ENCODE results near the gene NME1. TPM values are rescaled to one million over a fixed set of nuclear protein-coding genes. Genes with fewer than 3 reads are reported as not detected.
"Not testable (repeated sequence)": the region's sequence is repeated elsewhere in the genome, so short reads cannot be mapped to it uniquely, and the experiment has no call there.

The NME1 gene
- polyA plus RNA-seq (ENCODE audit: insufficient read length in 12 of 12), result 10 to 100 TPM in 11 of 12 donors, not detected in 1; 45.2 to 66.7 (median 55.0) TPM
- long read RNA-seq, donor 1, transcript NME1-203 (5 exons, 940 nt), result major isoform, 55 of 57 reads
- long read RNA-seq, donor 1, partial matches to known transcripts, result 0 of 57 reads
- long read RNA-seq, donor 1, other reads (novel, unspliced or antisense), result 0 of 57 reads
- long read RNA-seq, donor 2, transcript NME1-203 (5 exons, 940 nt), result major isoform, 87 of 110 reads
- long read RNA-seq, donor 2, partial matches to known transcripts, result 20 of 110 reads
- long read RNA-seq, donor 2, other reads (novel, unspliced or antisense), result 0 of 110 reads
- long read RNA-seq, donor 3, transcript NME1-203 (5 exons, 940 nt), result major isoform, 42 of 51 reads
- long read RNA-seq, donor 3, partial matches to known transcripts, result 7 of 51 reads
- long read RNA-seq, donor 3, other reads (novel, unspliced or antisense), result 0 of 51 reads
- long read RNA-seq, donor 4, transcript NME1-203 (5 exons, 940 nt), result major isoform, 24 of 26 reads
- long read RNA-seq, donor 4, partial matches to known transcripts, result 0 of 26 reads
- long read RNA-seq, donor 4, other reads (novel, unspliced or antisense), result 0 of 26 reads
- long read RNA-seq, donor 5, transcript NME1-203 (5 exons, 940 nt), result major isoform, 103 of 113 reads
- long read RNA-seq, donor 5, partial matches to known transcripts, result 8 of 113 reads
- long read RNA-seq, donor 5, other reads (novel, unspliced or antisense), result 0 of 113 reads
- long read RNA-seq, donor 6, transcript NME1-203 (5 exons, 940 nt), result major isoform, 50 of 58 reads
- long read RNA-seq, donor 6, partial matches to known transcripts, result 6 of 58 reads
- long read RNA-seq, donor 6, other reads (novel, unspliced or antisense), result 0 of 58 reads
- long read RNA-seq, donor 7, transcript NME1-203 (5 exons, 940 nt), result major isoform, 54 of 55 reads
- long read RNA-seq, donor 7, partial matches to known transcripts, result 0 of 55 reads
- long read RNA-seq, donor 7, other reads (novel, unspliced or antisense), result 0 of 55 reads
- long read RNA-seq, donor 8, transcript NME1-203 (5 exons, 940 nt), result major isoform, 72 of 79 reads
- long read RNA-seq, donor 8, partial matches to known transcripts, result 5 of 79 reads
- long read RNA-seq, donor 8, other reads (novel, unspliced or antisense), result 0 of 79 reads
- long read RNA-seq, donor 9, transcript NME1-203 (5 exons, 940 nt), result major isoform, 75 of 81 reads
- long read RNA-seq, donor 9, partial matches to known transcripts, result 6 of 81 reads
- long read RNA-seq, donor 9, other reads (novel, unspliced or antisense), result 0 of 81 reads
- long read RNA-seq, donor 10, transcript NME1-203 (5 exons, 940 nt), result major isoform, 53 of 63 reads
- long read RNA-seq, donor 10, partial matches to known transcripts, result 6 of 63 reads
- long read RNA-seq, donor 10, other reads (novel, unspliced or antisense), result 0 of 63 reads
- long read RNA-seq, donor 11, transcript NME1-203 (5 exons, 940 nt), result major isoform, 99 of 118 reads
- long read RNA-seq, donor 11, partial matches to known transcripts, result 13 of 118 reads
- long read RNA-seq, donor 11, other reads (novel, unspliced or antisense), result 0 of 118 reads

- peak; percentile 99 for DNase-seq
Observed at GRCh38 chr17:51153210-51154072, at the start of gene NME1. NME1 (plus strand) TSS chr17:51153559; CDS start chr17:51155655, 2,096 bp downstream.

- no peak for DNase-seq
Observed at GRCh38 chr17:51107778-51108177, 45.6 kb upstream of the NME1 start.

GRCh38 chr17:51112303-51113222 lies 40.8 kb upstream of the NME1 start:
- DNase-seq, result not testable (repeated sequence)

GRCh38 chr17:51115179-51115578 lies 38.2 kb upstream of the NME1 start:
- no peak for DNase-seq

GRCh38 chr17:51118330-51119195 lies 34.8 kb upstream of the NME1 start:
- no peak for DNase-seq

DNA sequence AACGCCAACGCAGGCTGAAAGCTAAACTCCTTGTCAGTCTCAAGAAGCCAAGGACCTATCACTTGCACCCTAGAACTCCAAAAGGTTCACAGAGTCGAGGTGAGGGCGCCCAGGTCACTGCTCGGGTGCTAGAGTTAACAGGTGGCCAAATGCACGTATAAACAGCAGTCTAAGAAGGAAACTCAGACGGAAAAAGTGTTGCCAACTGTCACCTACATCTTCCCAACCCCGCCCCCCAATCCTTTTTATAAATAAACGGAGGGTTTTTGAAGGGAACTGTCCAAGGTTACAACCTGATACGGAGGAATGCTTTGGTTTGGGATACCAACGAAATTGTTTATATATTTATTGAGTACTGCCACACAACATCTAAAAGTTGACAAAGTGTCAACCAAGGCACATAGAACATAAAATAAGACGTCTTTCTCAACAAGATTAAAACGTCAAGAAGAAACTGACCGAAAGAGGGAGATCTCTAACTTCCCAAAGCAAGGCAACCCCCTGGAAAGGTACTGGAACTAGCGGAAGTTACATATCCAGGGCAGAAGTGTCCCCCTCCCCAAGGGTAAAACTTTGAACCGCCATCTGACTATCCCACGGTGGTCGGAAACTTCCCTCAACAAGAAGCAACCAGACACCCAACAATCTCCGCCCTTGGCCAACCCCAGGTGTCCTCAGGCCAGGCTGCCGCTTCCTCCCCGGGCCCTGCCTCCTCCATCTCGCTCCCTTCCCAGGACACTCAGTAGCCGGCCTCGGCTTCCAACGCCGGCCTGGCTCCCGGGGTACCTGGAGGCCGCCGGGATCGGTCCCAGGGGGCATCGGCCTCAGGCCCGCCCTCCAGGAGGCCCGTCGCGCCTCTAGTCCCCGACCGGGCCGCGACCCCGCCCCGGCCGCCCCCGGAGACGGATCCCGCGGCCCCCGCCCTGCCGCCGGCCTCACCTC lies 33.7 kb upstream of the NME1 start:
- DNase-seq, result peak; percentile 65

DNA sequence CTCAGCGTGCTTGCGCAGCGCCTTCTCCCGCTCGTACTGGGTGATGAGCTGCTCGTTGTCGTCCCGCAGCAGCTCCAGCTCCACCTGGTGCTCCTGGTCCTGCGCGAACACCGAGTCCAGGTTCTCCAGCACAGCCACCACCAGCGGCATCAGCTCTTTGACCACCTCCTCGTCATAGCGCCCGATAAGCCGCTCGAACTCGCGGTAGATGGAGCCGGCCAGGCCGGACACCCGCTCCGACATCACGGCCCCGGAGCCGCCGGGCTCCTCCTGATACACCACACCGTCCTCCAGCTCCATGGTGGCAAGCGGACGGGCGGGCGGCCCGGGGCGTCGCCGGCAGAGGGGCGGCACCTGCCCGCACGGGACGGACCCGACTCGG lies 33.0 kb upstream of the NME1 start:
- peak; percentile 61 for DNase-seq

GRCh38 chr17:51120739-51121619 lies 32.4 kb upstream of the NME1 start, which contains the start of gene SPAG9:
SPAG9 (minus strand) TSS chr17:51120868; CDS start chr17:51120656, 212 bp downstream.
- peak; percentile 95 for DNase-seq

- DNase-seq, result peak; percentile 58
Observed at GRCh38 chr17:51121620-51122472, 31.5 kb upstream of the NME1 start.

DNA sequence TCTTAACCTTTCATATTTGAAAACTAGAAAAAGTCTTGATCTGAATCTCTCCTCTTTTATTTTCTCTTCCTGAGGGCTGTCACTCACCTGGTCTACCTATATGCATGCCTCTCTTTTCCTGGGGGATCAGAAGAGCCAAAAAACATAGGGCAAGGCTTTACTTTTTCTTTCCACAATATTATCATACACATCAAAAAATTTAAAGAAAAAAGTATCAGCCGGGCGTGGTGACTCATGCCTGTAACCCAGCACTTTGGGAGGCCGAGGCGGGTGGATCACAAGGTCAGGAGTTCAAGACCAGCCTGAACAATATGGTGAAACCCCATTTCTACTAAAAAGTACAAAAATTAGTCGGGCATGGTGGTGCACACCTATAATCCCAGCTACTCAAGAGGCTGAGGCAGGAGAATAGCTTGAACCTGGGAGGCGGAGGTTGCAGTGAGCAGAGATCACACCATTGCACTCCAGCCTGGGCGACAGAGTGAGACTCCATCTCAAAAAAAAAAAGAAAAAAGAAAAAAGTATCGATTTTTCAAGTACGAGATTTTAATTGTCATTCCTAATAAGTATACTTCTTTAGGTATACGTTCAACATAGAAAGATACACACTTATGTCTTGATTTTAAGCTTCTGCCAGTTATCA lies 30.8 kb upstream of the NME1 start:
- not testable (repeated sequence) for DNase-seq

DNA sequence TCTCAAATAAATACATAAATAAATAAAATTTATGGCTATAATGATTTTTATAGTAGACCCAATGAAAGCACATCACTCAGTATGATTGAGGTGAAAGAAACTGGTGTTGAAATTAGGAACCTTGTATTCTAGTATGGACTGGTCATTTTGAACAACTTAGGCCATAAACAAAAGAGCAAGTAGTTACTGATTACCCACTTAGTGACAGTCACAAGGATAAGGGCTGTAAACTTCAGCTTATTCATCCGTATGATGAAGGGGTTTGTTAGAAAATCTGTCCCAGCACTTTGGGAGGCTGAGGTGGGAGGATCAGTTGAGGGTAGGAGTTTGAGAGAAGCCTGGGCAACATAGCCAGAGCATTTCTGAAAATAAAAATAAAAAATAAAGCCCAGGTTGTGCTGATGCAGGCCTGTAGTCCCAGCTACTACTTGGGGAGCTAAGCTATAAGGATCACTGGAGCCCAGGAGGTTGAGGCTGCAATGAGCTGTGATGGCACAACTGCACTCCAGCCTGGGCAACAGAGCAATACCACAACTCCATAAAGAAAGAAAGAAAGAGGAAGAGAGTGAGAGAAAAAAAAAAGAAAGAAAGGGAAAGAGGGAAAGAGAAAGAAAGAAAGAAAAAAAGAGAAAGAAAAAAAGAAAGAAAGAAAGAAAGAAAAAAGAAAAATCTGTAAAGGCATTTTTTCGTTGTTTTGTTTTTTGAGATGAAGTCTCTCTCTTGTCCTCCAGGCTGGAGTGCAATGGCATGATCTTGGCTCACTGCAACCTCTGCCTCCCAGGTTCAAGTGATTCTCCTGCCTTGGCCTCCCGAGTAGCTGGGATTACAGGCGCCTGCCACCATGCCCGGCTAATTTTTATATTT lies 28.5 kb upstream of the NME1 start:
- no peak for DNase-seq

GRCh38 chr17:51128076-51128475 lies 25.3 kb upstream of the NME1 start:
- no peak for DNase-seq

- no peak for DNase-seq
Observed at GRCh38 chr17:51132964-51133319, 20.4 kb upstream of the NME1 start.
